GM19395 (cell line): ENCODE measurements around the gene ARID3A.
"Not testable (repeated sequence)": the region's sequence is repeated elsewhere in the genome, so short reads cannot be mapped to it uniquely, and the experiment has no call there.

ENCODE experiments used
- ATAC-seq: cut with Tn5 transposase; IDR thresholded peaks from one replicate; pipeline ENCODE4 v1.9.1; 2021; ENCODE audit warnings: mild to moderate bottlenecking, moderate library complexity; ENCODE audit not compliant: unreplicated experiment

ARID3A gene

DNA sequence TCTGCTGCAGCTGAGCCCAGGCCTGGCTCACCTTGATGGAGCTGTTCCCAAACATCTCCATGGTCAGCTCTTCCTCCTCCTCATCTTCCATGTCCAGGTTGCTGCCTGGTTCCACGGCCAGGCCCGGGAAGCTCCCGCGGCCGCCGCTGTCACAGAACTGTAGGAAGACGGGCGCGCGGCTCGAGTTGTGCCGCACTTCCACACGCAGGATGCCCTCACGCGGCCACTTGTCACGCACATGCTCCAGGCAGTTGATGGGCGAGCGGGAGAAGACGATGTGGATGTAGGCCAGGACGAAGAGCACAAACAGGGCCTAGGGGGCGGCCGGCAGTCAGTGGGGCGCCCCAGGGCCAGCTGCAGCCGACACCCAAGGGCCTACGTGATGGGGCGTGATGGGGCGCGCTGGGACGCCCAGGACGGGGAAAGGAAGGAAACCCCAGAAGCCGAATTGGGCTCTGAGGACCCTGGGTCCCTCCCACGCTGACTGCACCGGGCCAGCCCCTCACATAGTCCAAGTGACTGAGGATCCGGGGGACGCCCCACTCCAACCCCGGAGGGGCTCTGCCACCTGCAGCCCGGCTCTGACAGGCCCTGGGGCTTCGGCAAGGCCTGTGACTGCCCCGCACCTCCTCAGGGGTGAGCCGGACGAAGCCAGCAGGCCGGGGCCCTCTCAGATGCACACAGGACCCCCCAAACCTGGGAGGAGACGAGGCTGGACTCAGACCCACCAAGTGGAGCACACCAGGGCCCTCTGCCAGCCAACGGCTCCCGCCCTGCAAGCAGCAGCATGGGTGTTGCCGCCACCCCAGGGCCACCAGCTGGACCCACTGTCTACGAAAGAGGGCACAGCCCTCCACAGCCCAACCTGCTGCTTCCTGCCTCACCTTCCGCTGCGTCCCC lies 88.6 kb downstream of the ARID3A start:
- no peak for ATAC-seq

DNA sequence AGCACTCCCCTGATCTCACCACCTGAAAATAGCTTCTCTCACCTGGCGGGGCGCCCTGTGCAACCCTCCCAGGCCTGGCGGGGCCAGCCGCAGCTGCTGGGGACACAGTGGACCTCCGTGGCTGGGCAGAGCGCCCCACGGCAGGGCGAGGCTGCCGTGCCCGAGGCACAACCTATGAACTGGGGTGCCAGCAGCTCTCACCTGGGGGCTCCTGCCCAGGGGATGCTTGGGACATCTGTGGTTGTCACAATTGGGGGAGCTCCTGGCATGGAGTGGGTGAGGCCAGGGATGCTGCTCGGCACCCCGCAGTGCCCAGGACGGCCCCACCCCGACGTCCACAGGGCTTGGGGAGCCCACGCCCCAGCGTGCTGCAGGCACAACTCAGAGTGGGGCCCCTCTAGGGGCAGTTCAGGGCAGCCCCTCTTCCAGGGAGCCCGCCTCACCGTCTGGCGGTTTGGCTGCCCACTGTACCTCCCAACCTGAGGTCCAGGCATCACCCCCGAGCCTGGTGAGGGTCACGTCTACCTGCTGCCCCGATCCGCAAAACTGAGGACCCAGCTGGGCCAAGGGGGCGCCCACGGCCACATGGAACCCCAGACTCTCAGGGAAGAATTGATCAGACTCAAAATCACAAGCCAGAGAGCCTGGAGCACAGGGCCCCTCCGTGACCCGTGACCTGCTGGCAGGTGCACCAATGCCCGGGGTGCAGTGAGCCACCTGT lies 89.4 kb downstream of the ARID3A start:
- no peak for ATAC-seq

DNA sequence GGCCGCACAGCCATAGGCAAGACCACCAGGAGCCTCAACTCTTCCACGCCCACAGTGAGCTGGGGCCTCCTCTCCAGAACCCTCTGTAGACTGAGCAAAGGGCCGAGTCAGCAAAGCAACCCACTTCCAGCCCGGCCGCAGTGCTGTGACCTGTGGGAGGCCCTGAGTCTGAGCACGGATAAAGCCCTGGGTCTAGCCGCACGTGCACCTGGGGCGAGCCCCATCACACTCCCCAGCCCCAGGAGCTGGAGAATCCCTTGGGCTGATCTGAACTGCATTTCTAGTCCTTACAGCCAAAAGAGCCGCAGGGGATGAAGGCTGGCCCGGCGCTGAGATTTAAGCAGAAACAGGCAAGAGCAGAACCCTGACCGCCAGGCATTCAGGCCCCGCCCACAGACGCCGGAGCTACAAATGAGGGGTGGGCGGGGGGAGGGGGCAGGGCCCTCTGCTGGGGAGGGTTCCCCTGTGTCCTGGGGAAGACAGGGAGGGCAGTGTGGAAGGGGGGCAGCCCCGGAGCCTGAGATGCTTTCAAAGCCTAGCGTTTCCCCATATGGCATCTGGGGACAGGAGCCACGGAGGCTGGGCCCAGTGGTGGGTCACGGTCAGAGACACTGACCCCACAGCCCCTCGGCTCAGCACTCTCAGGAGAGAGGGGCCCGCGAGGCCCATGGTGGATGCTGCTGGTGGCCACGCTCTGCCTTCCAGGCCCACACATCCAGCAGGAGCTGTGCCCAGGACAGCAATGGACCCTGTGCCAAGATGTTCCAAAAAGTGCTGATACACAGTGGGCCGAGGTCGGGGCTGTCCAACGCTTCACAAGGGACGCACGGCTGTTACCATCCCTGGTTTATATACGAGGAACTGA lies 90.2 kb downstream of the ARID3A start:
- no peak for ATAC-seq

DNA sequence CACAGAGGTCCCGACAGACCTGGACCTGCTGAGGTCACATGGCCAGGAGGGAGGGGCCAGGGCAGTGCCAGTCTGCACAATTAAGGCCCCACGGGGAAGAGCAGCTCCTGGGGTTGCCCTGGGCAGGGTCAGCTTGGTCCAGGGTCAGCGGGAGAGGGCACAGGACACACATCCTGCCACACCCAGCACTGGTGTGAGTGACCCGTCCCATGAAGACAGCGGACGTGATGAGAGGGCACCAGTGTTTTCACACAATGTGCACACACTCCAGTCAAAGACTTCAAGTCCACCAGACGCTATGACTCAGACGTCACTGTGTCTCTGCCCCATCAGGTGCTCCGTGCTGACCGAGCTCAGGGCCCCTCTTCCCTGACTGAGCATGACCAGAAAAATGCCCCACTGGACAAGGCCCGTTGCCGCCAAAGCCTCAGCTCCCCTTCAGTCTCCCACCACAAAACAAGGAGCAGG lies 90.8 kb downstream of the ARID3A start:
- ATAC-seq, result no peak

DNA sequence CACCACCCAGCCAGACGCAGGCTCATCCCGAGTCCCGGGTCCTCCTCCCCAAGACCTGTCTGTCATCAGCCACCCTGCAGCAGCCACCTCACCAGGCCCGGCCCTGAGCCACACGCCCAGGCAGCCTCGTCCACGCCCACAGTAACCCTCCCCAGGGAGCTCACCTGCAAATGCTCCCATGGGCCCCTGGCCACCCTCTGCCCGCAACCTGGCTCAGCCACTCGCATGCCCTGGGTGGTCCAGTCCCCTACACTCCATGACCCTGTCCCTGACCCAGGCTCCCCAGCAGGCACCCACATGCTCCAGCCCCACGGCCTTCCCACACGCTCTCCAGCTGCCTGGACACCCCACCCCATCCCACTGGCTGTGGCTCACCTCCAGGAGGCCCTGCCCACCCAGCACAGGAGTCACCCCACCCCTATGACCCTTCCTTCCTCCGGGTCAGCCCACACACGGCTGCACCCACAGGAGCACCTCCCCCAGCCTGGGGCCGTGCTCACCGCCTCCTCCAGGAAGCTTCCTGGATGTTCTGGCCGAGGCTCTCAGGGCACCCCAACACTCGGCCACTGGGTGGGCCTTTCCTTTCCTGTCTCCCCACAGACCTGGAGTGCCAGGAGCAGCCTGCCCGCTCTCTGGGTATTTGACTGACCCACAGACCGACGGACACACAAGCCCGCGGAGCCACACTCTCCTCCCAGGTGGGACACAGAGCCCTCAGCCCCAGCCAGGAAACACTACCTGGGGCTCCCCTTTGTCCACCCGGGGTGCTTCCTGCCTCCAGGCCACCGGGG lies 91.5 kb downstream of the ARID3A start:
- ATAC-seq, result no peak

DNA sequence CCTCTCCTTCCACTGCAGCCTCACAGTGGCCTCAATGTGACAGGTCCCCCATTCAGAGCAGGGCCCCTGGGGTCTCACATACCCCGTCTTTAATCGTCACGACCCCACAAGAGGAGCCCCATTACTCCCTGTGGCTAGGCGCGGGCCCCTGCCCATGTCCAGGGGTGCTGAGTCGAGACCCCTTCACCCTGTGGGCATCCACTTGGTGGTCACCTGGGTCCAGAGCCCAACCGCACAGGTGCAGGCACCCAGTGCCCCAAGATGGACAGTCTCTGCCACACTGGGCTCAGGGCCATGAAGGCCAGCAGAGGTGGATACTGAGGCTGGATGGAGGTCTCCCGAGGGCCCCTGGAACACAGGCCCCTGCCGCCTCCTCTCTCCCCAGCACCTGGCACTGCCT lies 92.1 kb downstream of the ARID3A start:
- no peak for ATAC-seq

DNA sequence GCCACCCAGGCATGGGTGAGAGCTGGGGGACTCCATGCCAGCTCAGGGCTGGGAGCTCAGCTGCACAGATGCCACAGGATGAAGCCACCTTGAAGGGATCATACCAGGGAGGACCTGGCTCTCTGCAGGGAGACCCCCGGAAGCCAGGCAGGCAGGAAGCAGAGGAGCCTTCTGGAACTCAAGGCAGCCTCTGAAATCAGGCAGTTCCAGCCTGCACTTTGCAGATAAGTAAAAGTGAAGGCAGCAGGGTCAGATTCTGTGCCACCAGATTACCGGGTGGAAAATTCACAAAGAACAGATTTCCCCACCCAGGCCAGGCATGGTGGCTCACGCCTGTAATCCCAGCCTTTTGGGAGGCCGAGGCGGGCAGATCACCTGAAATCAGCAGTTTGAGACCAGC lies 92.6 kb downstream of the ARID3A start:
- no peak for ATAC-seq

DNA sequence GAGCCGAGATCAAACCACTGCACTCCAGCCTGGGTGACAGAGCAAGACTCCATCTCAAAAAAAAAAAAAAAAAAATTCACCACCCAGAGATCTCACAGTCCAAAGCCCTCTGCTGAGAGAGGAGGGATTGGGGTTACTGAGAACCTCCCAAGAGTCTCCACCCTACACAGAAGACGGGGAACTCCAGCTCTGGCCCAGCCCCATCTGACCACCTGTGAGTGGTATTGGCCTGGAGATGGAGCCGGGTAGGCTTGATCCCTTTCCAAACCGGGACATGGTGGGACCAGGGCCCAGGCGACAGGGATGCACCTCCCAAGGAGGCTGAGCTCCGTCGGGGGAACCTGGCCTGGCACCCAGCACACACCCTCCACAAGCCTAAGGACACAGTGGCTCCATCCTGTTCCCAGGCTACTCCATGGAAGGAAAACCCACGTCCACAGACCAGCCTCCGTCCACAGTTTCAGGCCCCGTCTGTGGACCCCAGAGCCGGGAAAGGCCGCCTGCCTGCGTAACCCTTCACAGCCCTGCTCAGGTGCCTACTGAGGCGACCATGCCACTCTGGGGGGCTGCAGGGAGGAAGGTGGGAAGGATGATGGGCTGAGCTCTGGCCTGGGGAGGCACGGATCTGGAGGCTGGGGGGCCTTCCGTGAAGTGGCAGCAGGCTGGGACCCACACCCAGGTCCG lies 93.2 kb downstream of the ARID3A start:
- no peak for ATAC-seq

DNA sequence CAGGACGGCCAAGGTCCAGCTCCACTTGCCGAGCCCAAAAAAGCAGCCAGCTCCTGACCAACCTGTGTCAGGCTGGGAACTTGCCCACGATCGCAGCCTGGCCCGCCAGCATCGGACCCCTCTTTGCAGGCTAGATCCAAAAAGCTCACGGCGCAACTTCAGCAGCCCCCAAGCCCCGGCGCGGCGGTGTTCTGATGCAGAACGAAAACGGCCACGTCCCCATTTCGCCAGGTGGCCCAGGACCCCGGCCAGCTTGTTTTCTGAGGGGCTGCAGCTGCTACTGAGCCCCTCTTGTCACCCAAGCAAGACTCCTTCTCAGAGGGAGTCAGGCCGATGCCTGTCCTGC lies 93.8 kb downstream of the ARID3A start:
- no peak for ATAC-seq

DNA sequence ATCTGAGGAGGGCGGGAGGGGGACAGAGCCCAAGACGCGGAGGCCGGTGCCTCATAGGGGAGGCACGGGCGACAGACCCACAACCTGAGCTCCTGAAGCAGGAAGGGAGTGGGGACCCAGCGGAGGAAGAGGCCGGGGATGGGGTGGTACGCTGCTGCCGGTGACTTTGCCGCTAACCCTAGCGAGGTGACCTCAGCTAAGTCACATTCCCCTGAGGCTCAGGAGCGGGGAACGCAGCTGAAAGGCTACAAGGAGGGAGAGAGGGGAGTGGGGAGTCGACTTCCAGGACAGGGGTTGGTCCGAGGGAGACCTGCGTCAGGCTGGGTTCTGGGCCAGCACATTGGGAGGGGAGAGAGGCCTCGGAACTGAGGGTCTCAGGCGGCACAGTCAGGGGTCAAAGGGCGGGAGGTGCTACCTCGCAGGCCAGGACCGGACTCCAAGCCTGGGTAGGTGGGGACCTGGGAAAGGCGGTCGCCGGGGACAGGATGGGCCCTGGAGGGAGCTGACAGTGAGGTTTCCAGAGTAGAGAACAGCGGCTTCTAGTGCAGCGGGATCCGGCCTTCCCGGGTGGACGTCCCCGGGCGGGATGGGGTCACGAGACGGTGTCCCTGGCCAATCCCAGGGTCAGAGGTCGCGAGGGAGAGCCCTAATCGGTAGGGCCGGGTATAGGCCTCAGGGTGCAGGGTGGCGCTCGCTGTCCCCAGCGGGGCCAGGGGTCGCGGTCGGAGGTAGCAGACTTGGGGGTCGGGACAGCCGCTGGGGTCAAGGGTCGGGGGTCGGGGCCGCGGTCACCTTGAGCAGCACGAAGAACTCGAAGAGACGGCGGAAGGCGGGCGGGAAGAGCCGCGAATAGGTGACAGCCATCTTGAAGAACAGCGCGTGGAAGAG lies 94.4 kb downstream of the ARID3A start:
- ATAC-seq, result no peak

DNA sequence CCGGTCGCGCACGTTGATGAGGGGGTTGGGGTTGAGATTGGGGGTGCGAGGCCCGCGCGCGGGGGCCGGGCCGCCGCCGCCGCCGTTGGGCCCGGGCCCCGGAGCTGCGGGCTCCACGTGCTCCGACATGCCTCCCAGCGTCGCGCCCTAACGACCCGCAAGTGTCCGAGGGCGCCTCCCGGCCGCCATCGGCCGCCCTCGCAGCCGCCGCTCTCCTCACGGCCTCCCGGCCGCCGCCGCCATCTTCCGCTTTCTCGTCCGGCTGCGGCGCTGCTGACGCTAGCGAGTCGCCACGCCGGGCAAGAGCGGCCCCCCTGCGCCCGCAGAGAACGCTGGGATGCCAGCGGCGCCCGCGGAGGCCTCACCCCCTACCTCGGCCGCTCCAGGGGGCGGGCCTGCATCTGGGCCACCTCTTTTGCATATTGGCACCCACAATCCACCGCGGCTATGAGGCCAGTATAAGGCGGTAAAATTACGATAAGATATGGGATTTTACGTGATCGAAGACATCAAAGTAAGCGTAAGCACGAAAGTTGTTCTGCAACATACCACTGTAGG lies 95.1 kb downstream of the ARID3A start, which contains the start of gene TMEM259:
Gene TMEM259 (minus strand): TSS at position 256 of the 558 bp plus-strand sequence. CDS start 127 bp downstream, at position 129.
- ATAC-seq, result peak; percentile 66

DNA sequence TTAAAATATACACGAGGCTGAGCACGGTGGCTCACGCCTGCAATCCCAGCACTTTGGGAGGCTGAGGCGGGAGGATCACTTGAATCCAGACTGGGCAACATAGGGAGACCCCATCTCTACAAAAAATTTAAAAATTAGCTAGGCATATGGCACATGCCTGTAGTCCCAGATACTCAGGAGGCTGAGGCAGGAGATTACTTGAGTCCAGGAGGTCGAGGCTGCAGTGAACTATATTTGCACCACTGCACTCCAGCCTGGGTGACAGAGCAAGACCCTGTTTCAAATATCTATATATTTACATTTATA lies 98.0 kb downstream of the ARID3A start:
- ATAC-seq, result not testable (repeated sequence)

DNA sequence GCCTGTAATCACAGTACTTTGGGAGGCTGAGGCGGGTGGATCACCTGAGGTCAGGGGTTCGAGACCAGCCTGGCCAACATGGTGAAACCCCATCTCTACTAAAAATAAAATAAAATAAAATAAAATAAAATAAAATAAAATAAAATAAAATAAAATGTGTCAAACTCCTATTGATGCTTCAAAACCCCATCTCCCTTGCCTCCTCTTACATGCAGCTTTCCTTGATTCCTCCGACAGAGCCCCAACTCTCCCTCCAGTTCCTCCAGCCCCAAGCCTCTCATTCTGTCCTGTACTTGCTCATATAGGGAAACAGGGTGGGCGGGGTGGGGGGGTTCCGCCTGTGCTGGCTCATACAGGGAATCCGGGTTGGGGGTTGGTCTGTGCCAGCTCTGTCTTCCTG lies 99.2 kb downstream of the ARID3A start:
- ATAC-seq, result not testable (repeated sequence)
